Measurements from ENCODE around the gene FAM53B.

Gene FAM53B

DNA sequence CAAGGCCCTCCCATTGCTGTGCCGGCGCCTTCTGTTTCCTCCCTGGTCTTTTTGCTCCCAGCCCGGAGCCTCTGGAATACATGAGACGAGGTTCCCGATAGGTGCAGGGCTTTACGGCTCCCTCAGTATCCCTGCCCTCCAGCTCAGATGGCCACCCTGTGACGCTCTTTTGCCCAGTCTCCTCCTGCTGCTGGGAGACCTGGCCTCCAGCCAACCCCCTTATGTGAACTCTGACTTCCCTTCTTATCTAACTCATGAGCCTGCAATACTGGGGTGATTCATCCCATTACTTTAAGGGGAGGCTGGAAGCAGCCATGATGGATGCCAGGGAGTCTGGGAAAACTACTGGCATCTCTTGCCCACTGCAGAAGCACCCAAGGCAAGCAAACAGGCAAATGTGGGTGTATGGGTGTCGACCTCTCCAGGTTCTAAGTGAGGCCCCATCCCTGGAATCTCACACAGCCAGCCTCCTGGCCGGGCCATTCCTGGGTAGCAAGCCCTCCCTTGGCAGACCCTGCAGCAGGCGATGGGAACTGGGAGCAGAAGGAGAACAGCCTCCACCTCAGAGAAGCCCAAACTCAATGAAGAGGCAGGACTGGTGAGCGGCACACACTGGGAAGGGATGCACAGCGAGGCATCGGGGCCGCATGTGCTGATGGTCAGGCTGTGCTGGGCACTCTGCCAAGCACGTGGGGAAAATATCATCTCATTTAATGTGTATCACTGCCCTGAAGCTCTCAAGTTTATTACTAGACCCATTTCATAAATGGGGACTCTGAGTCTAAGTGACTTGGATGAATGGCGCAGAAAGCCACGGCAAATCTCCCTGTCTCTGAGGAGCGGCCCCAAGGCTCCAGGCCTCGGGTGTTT is 97.5 kb downstream of the FAM53B start:
- peak; percentile 76 for DNase-seq (ENCODE audit: low spot score)

DNA sequence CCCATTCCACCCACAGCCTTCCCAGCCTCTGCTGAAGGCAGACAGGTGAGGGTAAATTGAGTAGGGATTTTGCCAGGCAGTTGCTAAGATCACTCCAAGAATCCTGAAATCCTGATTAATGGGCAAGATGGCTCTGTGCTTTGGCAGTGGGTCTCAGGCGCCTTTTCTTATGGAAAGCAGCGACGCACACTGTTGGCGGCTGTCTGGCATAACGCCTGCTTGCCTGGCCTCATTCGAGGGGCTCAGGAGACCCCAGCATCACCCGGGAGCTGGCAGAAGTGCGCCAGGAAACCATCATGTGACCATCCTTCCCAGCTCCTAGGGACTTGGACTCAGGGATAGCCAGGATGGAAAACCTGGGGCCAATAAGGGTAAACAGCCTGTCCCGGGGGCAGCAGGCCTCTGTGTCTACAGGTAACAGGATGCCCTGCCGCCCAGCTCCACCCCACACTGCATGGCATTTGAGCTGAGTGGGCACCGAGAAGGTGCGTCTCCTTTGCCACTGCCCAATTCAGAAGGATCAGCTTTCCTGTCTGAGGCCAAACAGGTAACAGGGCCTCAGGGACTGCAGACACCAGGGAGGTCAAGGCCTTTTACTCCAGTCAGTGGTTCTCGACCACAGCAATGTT is 98.6 kb downstream of the FAM53B start:
- no peak for DNase-seq (ENCODE audit: low spot score)

DNA sequence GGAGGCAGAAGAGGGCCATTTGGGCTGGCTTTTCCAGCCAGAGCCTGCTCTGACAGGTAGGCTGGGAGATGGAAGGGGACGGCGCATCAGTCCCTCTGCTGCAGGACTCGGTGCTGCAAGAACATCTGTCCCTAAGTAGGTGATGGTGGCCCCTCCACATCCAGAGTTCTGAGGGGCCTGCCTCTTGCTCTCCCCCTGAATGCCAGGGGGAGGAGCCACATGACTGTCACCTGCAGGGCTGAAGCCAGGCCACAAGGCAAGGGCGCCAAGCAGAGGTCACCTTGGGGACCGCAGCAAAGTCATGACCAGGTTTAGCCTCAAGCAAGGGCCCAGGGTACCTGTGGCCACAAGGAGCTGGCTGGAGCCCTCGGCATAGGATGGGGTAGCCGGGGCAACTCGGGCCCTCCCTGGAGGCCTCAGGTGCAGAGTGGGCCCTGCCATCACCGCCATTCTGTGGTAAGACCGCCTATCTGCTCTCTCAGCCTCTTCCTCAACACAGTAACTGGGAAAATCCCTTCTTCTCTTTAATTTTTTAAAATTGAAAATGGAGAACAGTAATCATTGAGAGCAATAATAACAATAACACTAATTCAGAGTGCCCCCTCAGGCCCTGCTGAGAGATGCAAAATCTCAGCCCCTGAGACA is 99.3 kb downstream of the FAM53B start:
- no peak for DNase-seq (ENCODE audit: low spot score)

DNA sequence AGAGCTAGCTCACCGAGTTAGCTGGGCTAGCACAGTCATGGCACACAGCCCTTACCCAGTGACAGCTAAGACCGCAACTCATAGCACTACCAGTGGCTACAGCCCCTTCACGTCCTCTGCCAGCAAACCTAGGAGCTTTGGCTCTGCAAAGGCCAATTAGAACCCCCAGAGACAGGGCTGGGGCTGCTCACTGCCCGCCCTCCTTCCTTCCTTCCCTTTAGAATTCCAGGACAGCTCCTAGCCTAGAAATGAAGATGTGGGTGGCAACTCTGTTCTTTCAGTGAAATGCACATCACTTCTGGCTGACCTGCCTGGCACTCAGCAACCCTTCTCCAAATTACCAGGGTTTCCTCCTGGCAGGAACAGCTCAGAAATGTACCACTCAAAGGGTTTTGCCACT is 99.9 kb downstream of the FAM53B start:
- no peak for DNase-seq (ENCODE audit: low spot score)

DNA sequence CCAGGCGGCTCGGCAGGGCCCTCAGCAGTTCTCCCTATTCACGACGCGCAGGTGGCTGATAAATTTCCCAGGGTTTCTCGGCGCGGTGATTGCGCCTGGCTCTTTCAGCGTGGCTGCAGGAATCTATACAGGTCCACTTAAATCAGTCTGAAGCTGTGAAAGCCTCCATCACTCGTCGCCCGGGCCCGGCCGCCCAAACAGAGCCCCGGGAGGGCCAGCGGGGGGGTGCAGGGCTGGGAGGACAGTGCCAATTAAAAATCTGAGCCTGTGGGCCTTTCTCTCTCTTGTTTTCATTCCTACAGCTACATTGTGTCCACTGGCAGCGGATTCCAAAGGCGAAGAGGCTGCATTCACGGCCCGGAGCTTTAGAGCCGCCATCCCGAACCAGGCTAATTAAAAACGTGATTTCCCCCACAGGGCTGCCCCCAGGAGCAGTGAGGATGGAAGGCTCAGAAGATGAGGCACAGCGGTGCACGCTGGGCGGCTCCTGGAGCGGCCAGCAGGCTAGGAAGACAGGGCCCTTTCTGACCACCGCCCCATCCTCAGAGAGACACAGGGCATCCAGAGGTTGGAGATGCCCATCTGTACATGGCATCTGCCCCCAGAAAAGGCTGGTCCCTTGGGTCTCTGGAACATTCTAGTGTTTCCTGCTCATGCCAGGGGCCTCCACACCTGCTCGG is 100.7 kb downstream of the FAM53B start:
- no peak for DNase-seq (ENCODE audit: low spot score)

DNA sequence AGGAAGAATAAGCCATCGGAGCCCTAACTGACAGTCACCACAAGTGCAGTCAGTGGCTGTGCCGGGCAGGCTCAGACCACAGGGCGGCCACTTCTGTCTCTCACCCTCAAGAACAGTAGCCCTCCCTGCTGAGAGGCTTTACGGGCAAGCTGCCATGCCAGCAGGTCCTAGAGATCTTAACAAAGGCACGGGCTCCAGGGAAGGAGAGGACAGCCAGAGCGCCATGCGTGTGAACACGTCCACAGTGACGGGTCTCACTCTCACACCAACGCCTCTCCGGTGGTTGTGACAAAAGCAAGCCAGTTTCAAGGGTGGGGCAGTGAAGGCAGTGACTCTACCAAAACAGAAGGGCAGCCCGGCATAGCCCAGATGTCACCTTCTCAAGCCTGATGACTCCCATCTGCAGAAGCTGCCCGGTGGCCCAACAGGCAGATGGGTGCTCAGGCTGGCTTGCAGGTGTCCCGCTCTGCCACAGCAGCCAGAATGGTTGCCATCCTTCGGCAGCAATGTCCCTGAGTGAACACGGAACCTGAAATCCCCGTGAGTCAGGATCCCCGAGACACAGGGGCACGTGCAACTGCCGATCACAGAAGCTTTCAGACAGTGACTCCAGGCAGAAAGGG is 102.0 kb downstream of the FAM53B start:
- no peak for DNase-seq (ENCODE audit: low spot score)

DNA sequence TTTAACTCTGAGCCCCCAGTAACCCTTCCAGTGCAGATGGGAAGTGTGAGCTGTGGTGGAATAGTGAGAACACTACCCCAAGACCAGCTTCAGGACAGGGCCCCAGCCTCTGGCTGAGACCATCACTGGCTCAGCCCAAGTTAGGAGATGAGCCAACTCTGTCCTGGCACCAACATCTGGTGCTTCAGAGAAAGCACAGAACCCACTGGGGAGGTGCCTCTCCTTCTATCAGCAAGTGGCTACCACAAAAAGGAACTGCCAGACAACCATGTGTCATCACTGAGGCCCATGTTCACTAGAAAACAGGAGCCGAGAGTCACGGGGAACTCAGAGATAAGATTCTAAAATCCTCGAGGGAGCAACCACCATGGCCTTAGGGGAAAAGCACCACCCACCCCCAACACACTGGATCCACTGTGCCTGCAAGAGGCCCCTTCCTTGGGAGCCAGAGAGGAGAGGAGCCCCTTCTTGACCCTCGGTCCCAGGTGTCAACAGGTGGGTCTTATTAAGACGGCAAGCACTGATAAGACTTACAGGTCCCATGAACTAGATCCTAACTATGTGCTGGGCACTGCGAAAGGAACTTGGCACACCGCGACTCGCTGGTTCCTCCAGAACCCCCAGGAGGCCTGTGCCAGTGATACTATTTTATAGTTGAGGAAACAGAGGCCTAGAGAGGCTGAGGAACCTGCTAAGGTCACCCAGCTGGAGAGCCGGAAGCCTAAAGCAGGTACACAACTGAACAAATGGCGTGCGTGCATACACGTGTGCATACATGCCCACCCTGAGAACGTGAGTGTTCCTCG is 102.7 kb downstream of the FAM53B start:
- DNase-seq (ENCODE audit: low spot score) = peak; percentile 83

DNA sequence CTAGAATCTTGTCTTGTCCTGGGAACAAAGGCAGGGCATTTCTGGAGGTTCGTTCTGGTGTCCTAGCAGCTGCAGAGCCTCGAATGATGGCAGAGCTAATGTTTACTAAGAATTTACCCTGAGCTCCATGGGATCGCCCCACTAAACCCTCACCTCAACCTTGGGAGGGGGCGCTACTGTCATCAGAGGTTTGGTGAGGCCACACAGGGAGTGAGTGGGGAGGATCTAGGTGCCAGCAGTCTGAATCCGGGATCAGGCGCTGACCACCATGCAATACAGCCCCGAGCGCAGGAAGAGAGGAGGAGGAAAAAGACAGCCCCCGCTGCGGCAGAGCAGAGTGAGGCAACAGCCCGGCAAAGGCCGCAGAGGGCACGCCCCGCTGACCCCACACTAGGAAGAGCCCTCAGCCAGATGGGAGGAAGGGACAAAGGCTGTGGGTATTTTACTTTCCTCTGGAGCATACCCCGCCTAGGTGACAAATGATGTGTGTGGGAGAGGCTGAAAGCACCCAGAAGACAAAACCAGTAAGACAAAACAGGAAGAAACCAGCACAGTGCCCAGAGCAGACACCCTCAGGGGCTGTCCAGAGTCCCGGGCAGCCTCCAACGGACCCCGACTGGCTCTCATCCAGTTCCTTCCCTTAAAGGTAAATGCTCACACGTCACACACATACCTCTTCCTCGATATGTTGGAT is 103.5 kb downstream of the FAM53B start:
- DNase-seq (ENCODE audit: low spot score) = no peak

DNA sequence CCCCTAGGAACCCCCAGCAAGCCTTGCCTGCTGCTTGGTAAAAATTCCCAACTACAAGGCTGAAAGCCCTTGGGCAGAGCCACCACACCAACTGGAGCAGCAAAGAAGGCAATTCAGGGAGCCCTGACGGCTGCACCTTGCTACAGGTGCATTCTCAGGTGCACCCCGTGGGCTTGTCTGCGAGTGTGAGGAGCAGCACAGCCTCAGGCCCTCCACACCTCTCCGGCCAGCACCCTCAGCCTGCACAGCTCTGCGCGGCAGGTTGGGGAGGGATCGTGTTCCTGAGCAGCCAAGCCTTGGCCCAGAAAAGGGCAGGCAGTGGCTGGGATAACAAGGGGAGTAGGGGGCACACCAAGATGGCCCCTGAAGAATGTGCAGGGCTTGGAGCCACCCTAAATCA is 104.1 kb downstream of the FAM53B start:
- DNase-seq (ENCODE audit: low spot score) = no peak

DNA sequence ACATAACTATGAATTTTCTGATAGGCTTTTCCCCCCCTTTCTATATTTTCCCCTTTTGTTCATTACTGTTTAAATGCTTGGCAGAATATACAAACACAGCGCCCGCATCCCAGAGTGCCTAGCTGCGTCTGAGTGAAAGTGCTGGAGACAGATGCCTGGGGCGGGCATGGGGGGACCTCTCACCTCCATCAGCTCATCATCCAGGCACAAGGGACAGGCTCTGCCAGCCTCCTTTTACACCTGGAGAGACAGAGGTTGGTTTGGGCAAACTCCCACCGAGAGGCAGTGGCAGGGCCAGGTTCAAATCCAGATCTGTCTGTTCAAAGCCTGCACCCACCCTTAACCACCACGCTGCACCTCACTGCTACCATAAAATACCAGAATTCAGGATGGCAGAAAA is 104.5 kb downstream of the FAM53B start:
- no peak for DNase-seq (ENCODE audit: low spot score)

DNA sequence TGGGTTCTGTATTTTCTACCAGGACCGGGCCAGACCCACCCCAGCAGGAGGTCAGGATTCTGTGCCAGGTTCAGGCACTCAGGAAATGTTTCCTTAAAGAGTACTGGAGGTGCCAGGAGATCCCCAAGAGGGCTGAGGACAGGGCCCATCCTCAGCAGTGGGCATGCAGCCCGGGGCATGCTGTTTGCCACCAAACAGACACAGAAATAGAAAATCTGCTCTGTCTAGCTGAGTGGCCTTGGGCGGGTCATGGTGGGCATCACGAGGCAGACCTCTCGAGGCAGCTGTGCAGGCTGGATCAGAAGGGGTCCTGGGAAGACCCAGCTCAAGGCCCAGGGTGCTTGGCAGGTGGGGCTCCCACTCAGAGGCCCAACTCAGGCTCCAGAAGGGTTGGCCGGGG is 105.0 kb downstream of the FAM53B start:
- DNase-seq (ENCODE audit: low spot score) = no peak

DNA sequence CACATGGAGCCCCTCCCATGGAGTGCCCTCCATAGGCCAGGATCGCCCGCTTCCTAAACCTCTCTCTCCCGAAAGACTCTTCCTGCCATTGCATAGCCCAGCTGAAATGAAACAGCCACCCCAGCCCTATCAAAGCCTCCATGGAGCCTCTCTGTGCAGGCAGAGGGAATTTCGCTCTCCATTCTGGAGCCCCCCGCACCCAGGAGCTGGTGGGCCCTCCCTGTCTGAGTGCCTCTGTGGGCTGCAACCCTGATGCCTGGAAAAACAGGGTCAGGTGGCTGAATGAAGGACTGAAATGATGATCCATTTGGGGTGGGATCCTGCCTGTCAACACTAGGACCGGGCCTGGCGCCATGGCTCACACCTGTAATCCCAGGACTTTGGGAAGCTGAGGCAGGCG is 106.4 kb downstream of the FAM53B start:
- no peak for DNase-seq (ENCODE audit: low spot score)

DNA sequence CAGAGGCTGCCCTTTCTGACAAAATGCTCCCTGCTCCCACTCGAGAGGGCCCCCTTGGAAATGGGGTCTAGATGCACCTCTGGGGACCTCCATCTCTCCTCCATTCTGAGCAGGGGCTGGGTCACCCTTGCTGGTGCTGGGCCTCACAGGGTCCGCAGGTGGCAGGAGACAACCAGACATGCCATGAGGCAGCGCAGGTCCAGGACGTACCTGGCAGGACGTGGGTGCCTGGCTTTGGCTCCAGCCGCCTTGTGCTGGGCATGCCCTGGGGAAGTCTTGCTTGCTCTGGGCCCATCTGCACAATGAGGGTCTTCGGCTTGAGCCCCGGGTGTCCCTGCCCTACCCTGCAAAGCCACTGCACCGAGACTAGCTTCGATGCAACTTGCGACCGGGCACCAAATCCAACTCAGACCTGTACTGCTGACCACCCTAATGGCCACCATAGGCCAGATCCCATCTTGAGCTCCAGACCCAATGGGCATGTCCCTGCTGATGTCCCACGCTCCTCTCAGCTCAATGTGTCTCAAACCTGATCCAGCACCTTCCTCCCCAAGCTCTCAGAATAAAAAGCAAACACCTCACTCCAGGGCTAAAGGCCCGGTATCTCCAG is 107.0 kb downstream of the FAM53B start:
- DNase-seq (ENCODE audit: low spot score) = no peak

DNA sequence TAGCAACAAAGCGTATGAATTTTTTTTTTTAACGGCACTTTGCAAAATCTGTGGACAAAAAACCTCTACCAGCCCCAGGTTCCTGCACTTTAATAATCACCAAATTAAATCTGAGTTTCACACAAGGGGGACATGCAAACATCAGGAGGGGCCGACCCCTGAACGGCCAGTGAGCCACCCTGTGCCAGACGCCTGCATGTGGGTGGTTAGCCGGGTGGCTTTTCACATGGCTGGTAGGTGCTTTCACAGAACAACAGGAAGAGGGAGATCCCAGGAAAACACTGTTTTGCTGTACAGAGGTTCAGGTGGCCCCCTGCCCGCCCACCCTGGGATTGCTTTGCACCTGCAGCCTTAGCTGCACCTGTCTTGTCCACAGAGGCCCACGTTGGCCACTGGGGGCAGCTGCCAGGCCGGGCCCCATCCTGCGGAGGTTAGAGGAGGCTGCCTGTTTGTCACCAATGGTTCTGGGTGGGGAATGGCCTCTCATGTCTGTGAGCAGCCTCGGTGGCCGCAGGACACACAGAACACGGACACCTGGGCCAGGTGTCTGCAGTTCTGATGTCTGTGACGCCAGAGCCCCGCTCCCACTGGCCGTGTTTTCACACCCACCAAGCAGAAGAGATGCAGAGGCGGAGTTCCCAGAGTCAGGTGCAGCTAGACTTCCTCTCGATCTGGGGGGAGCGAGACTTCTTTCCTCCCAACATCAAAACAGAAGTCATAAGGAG is 107.7 kb downstream of the FAM53B start:
- DNase-seq (ENCODE audit: low spot score) = no peak

DNA sequence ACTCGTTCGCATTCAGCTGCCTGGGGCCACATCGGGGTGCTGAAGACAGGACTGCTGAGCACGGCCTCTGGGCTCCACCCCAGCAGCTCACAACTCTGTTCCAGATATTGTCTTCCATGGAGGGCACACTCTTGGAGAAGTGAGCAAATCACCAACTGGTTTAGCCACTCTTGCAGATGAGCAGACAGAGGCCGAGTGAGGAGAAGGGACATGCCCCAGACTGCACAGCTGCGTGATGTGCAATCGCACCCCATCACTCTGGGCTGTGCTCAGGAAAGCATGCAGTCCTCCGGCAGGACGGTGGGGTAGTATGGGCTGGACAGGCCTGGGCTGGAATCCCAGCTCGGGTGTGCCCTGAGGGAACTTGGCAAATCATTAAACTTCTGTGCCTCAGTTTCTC is 111.6 kb downstream of the FAM53B start:
- DNase-seq (ENCODE audit: low spot score) = no peak

DNA sequence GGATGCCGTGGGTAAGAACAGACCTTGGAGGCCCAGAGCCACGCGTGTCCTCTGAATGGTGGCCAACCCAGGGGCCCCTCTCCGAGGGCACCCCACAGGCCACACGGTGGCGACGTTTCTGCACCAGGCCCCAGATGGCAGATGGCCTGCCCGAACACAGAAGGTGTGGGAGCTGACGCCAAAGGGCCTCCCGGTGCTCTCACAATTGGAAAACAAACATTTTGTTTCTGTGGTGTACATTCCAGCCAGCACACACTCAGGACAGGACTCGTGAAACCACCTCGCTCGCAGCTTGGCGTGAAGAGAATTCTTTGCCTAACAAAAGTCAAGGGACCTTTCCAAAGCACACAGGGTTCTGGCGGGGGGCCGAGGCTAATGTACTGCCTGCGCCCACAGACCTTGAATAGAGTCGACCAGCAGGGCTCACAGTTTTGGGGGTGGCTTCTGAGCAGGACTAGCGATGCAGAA is 112.1 kb downstream of the FAM53B start:
- DNase-seq (ENCODE audit: low spot score) = no peak

DNA sequence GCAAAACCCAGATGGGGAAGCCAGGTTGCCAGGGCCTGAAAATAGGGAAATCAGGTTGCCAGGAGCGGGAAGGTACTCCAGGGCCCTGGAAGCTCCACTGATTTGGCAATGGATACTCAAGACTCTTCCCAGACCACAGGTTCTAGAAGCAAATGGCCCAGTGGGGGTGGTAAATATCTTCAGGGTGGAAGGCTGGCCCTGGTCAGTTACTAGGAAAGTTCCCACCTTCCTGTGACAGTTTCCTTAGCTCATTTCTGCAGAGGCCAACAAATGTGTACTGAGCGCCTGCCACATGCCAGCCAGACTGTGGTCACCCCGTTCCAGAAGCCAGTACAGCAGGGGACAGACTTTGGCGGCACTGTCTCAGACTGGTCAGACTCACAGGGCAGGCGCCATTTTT is 113.6 kb downstream of the FAM53B start:
- DNase-seq (ENCODE audit: low spot score) = no peak

DNA sequence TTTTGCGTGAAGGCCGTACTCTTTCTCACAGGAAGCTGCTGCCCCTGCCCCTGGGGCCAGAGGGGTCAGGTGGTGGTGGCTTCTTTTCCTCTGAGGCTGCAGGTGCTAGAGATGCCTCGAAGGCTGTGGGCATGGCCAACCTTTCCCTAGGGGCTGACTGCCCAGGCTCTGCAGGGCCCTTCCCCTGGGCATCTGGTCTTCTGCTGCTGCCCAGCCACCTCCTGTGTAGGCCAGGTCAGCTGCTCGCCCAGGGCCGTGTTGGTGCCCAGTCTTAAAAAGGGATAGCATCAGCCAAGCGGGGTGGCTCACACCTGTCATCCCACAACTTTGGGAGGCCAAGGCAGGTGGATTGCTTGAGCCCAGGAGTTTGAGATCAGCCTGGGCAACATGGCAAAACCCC is 114.3 kb downstream of the FAM53B start:
- DNase-seq (ENCODE audit: low spot score) = no peak

DNA sequence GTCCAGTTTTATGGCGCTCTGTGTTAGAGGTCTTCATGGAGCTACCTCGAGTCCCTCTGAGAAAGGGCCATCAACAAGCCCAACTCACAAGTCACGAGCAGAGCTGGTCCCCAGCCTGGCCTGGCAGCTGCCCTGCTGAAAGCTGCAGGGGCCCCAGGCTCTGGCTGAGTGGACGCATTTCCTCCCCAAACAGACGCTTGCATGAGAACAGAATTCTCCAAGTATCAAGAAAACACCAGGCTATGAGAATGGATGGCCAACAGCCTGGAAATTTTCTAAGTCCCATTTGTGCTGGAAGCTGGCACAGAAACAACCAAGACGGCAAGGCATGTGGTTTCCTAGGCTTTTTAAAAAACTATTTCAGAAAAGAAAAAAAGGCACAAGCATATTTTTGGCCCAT is 114.8 kb downstream of the FAM53B start:
- DNase-seq (ENCODE audit: low spot score) = no peak

DNA sequence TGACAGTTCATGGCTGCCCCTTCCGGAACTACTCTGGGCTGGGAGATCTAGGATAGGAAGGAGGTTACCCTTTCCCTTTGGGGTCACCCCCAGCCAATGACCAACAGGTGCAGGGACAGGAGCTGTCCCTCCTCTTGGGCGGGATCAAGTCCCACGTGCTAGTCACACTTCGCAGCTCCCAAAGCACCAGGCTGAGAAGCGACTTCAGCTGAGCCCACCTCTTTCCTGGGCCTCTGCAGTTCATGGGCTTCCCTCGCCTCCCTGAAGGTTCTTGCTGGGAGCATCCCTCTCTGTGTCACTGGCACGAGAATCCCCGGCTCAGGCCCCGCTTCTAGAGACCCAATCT is 115.5 kb downstream of the FAM53B start:
- no peak for DNase-seq (ENCODE audit: low spot score)

All from AG20443 (cell line).